ENCODE data around the gene ARSI. TPM values are rescaled to one million over a fixed set of nuclear protein-coding genes. Genes with fewer than 3 reads are reported as not detected.

Gene ARSI
- total and polyA plus RNA-seq, 4 donors = 0.23 to 0.51 (median 0.33) TPM; not detected in 1

GRCh38 chr5:150303070-150303615 is 438 bp upstream of the ARSI start:
- H3K9me3 ChIP-seq (ENCODE audit: control insufficient read depth in 4 of 4, low read length in 3 of 4) = no peaks in the 10 kb centered on the region
- 25% methylated on average over 16 of the region's 16 CpGs for WGBS
- H3K27me3 ChIP-seq (ENCODE audit: control insufficient read depth in 4 of 4, insufficient read depth in 4 of 4, low read length in 3 of 4) = peaks cover 0 to 5% (median under 1%) of the 10 kb centered on the region in 4 donors
- peaks cover 0 to 1% (median 0%) of the 10 kb centered on the region in 4 donors for H3K36me3 ChIP-seq (ENCODE audit: control insufficient read depth in 4 of 4, insufficient read depth in 3 of 4, low read depth in 1 of 4, low read length in 3 of 4)
- no peak overlapping the region for H3K9ac ChIP-seq (ENCODE audit: low read depth in 1 of 2, low read length in 2 of 2)
- DNase-seq (ENCODE audit: low spot score) = no peak
- H3K27ac ChIP-seq (ENCODE audit: low read depth in 1 of 2, low read length in 2 of 2) = peak overlapping the region in 1 of 2 donors; percentile 5
- H3K4me1 ChIP-seq (ENCODE audit: control insufficient read depth in 4 of 4, insufficient read depth in 4 of 4, low read length in 3 of 4) = peaks cover 6 to 10% (median 8%) of the 10 kb centered on the region in 4 donors
- peak overlapping the region in 1 of 3 donors; percentile 41 for H3K4me3 ChIP-seq (ENCODE audit: low read depth in 1 of 3, low read length in 3 of 3)
- TF ChIP-seq FOXA1 (IDR thresholded peaks at IDR 0.05) (no peak), RXRA (IDR thresholded peaks at IDR 0.05) (no peak), HNF4G (IDR thresholded peaks at IDR 0.05) (no peak), MAX (IDR thresholded peaks at IDR 0.05) (no peak)
- TF ChIP-seq, protein P1, sequence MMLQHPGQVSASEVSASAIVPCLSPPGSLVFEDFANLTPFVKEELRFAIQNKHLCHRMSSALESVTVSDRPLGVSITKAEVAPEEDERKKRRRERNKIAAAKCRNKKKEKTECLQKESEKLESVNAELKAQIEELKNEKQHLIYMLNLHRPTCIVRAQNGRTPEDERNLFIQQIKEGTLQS (IDR thresholded peaks at IDR 0.05) = no peak

DNA sequence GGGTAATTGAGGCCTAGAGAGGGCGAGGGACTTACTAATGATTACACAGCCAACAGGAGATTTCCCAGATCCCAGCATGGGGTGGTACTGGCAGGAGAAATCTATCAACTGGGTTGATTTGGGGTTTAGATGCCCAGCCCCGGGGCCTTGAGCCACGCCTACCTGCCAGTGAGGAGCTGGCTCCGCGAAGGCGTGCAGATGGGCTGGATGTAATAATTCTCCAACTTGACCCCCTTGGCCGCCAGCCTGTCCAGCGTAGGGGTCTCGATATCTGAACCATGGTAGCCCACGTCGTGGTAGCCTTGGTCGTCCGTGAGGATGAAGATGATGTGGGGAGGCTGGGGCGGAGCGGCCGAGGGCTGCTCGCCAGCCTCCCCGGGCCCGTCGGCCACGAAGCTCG is 804 bp downstream of the ARSI start:
- 31% methylated on average over 22 of the region's 22 CpGs for WGBS
- Histone ChIP-seq H3K9ac (ENCODE audit: low read depth in 1 of 2, low read length in 2 of 2) (no peak overlapping the region), H3K4me3 (ENCODE audit: low read depth in 1 of 3, low read length in 3 of 3) (no peak overlapping the region), H3K9me3 (ENCODE audit: control insufficient read depth in 4 of 4, low read length in 3 of 4) (no peaks in the 10 kb centered on the region), H3K27ac (ENCODE audit: low read depth in 1 of 2, low read length in 2 of 2) (no peak overlapping the region), H3K4me1 (ENCODE audit: control insufficient read depth in 4 of 4, insufficient read depth in 4 of 4, low read length in 3 of 4) (peaks cover 6 to 10% (median 8%) of the 10 kb centered on the region in 4 donors), H3K27me3 (ENCODE audit: control insufficient read depth in 4 of 4, insufficient read depth in 4 of 4, low read length in 3 of 4) (peaks cover 0 to 5% (median under 1%) of the 10 kb centered on the region in 4 donors), H3K36me3 (ENCODE audit: control insufficient read depth in 4 of 4, insufficient read depth in 3 of 4, low read depth in 1 of 4, low read length in 3 of 4) (peaks cover 0 to 1% (median 0%) of the 10 kb centered on the region in 4 donors)
- TF ChIP-seq GABPA (IDR thresholded peaks at IDR 0.05 in 1 of 2, conservative IDR thresholded peaks at IDR 0.05 in 1 of 2) (no peak), NR2F2 (IDR thresholded peaks at IDR 0.05) (no peak), RXRA (IDR thresholded peaks at IDR 0.05) (no peak), SP1 (IDR thresholded peaks at IDR 0.05) (no peak), REST (IDR thresholded peaks at IDR 0.05) (no peak), TAF1 (conservative IDR thresholded peaks at IDR 0.05) (no peak), FOXA1 (IDR thresholded peaks at IDR 0.05) (no peak), MAX (IDR thresholded peaks at IDR 0.05) (no peak), JUND (IDR thresholded peaks at IDR 0.05) (no peak), FOXA2 (IDR thresholded peaks at IDR 0.05) (no peak), HNF4A (conservative IDR thresholded peaks at IDR 0.05) (no peak), RAD21 (IDR thresholded peaks at IDR 0.05) (no peak), YY1 (IDR thresholded peaks at IDR 0.05) (no peak), HNF4G (IDR thresholded peaks at IDR 0.05) (no peak)
- TF ChIP-seq, protein P1 (IDR thresholded peaks at IDR 0.05) = no peak
- TF ChIP-seq, protein P2, sequence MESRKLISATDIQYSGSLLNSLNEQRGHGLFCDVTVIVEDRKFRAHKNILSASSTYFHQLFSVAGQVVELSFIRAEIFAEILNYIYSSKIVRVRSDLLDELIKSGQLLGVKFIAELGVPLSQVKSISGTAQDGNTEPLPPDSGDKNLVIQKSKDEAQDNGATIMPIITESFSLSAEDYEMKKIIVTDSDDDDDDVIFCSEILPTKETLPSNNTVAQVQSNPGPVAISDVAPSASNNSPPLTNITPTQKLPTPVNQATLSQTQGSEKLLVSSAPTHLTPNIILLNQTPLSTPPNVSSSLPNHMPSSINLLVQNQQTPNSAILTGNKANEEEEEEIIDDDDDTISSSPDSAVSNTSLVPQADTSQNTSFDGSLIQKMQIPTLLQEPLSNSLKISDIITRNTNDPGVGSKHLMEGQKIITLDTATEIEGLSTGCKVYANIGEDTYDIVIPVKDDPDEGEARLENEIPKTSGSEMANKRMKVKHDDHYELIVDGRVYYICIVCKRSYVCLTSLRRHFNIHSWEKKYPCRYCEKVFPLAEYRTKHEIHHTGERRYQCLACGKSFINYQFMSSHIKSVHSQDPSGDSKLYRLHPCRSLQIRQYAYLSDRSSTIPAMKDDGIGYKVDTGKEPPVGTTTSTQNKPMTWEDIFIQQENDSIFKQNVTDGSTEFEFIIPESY (IDR thresholded peaks at IDR 0.05) = no peak
- TF ChIP-seq, protein P3, sequence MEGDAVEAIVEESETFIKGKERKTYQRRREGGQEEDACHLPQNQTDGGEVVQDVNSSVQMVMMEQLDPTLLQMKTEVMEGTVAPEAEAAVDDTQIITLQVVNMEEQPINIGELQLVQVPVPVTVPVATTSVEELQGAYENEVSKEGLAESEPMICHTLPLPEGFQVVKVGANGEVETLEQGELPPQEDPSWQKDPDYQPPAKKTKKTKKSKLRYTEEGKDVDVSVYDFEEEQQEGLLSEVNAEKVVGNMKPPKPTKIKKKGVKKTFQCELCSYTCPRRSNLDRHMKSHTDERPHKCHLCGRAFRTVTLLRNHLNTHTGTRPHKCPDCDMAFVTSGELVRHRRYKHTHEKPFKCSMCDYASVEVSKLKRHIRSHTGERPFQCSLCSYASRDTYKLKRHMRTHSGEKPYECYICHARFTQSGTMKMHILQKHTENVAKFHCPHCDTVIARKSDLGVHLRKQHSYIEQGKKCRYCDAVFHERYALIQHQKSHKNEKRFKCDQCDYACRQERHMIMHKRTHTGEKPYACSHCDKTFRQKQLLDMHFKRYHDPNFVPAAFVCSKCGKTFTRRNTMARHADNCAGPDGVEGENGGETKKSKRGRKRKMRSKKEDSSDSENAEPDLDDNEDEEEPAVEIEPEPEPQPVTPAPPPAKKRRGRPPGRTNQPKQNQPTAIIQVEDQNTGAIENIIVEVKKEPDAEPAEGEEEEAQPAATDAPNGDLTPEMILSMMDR (IDR thresholded peaks at IDR 0.05; ENCODE audit: low read depth, low read length, missing input control) = no peak
- DNase-seq (ENCODE audit: low spot score) = no peak

Data from liver (tissue), 9 donors.